ENCODE results near the gene ARHGAP42. TPM values are rescaled to one million over a fixed set of nuclear protein-coding genes. Genes with fewer than 3 reads are reported as not detected.

ARHGAP42 gene
- total and polyA plus RNA-seq, 2 of the 4 experiments (the other 2 are of a cell fraction) = 2.9 to 7.3 TPM

- in situ Hi-C loops (cut with MboI; ENCODE audit: low sequenced_read_pairs) = no loop called here
These were observed 335.2 kb downstream of the ARHGAP42 start for GRCh38 chr11:101022256-101022655.

More at GRCh38 chr11:101022256-101022655, 335.2 kb downstream of the ARHGAP42 start:
- H3K56ac ChIP-seq (ENCODE audit: extremely low read depth, insufficient read depth, low read length) = no peak overlapping the region
- ATAC-seq (ENCODE audit: low read depth) = no peak
- intact Hi-C loops (cut with micrococcal nuclease) = no loop called here
- H3K4me1 ChIP-seq (ENCODE audit: control insufficient read depth, insufficient read depth, low read length) = no peaks in the 10 kb centered on the region
- H2BK15ac ChIP-seq (ENCODE audit: low read depth, low read length) = no peak overlapping the region
- TF ChIP-seq BHLHE40 (IDR thresholded peaks at IDR 0.05; ENCODE audit: low read depth, low read length) (no peak), FOS (IDR thresholded peaks at IDR 0.05; ENCODE audit: low read depth, low read length) (no peak), MXI1 (IDR thresholded peaks at IDR 0.05; ENCODE audit: borderline replicate concordance, low read depth, low read length) (no peak), CEBPB (IDR thresholded peaks at IDR 0.05; ENCODE audit: low read depth, low read length) (no peak), USF2 (IDR thresholded peaks at IDR 0.05; ENCODE audit: low read depth, low read length) (no peak), MAFK (IDR thresholded peaks at IDR 0.05; ENCODE audit: low read depth, low read length) (no peak), CHD1 (IDR thresholded peaks at IDR 0.05; ENCODE audit: low read depth, low read length) (no peak), RCOR1 (IDR thresholded peaks at IDR 0.05; ENCODE audit: insufficient replicate concordance, low read length) (no peak), RAD21 (IDR thresholded peaks at IDR 0.05; ENCODE audit: low read length) (no peak), NFE2L2 (IDR thresholded peaks at IDR 0.05; ENCODE audit: low read depth, low read length) (no peak), ELK1 (IDR thresholded peaks at IDR 0.05; ENCODE audit: borderline replicate concordance, low read depth, low read length) (no peak), SMC3 (IDR thresholded peaks at IDR 0.05; ENCODE audit: low read depth, low read length) (no peak), RFX5 (IDR thresholded peaks at IDR 0.05; ENCODE audit: low read depth, low read length) (no peak), CTCF (conservative IDR thresholded peaks at IDR 0.05; ENCODE audit: low read depth, low read length) (no peak), POLR2A (IDR thresholded peaks at IDR 0.05; ENCODE audit: low read depth, low read length) (no peak), MAZ (IDR thresholded peaks at IDR 0.05; ENCODE audit: borderline replicate concordance, low read depth, low read length) (no peak)
- no peak for DNase-seq
- H3K27ac ChIP-seq (ENCODE audit: insufficient read depth, low read length) = no peak overlapping the region
- no peak overlapping the region for H2AK5ac ChIP-seq (ENCODE audit: low read depth, low read length)
- H3K27me3 ChIP-seq (ENCODE audit: control insufficient read depth, insufficient read depth, low read length) = no peaks in the 10 kb centered on the region
- no peak overlapping the region for H4K91ac ChIP-seq (ENCODE audit: insufficient read depth, low read depth, low read length)
- no peak overlapping the region for H3K18ac ChIP-seq (ENCODE audit: low read depth, low read length)
- dilution Hi-C loops (cut with HindIII; ENCODE audit: low sequenced_read_pairs, unreplicated experiment) = no loop called here
- no peak overlapping the region for H2BK120ac ChIP-seq (ENCODE audit: low read depth, low read length)
- H3K23ac ChIP-seq (ENCODE audit: low read depth, low read length) = no peak overlapping the region
- H3K9me3 ChIP-seq (ENCODE audit: control insufficient read depth, insufficient read depth, low read length) = no peaks in the 10 kb centered on the region
- no peak overlapping the region for H2AFZ ChIP-seq (replicated peaks; ENCODE audit: low read length, poor library complexity)
- no peaks in the 10 kb centered on the region for H3K9me1 ChIP-seq (ENCODE audit: insufficient read depth, low read length)
- BruUV-seq (replicated peaks) = no TSS peak
- no peak overlapping the region for H3K4me3 ChIP-seq (ENCODE audit: insufficient read depth, low read depth, low read length)
- H4K5ac ChIP-seq (ENCODE audit: low read depth, low read length) = no peak overlapping the region
- POLR2A ChIA-PET (ENCODE audit: unreplicated experiment) = no interaction called here
- no peak overlapping the region for H2BK5ac ChIP-seq (ENCODE audit: low read depth, low read length, poor library complexity, severe bottlenecking)
- no peak overlapping the region for H3K9ac ChIP-seq (ENCODE audit: low read depth, low read length)
- CTCF ChIA-PET = no interaction called here
- H3K14ac ChIP-seq (replicated peaks; ENCODE audit: low read depth, low read length) = no peak overlapping the region
- H3K79me1 ChIP-seq (ENCODE audit: low read depth in 1 of 2, low read length in 2 of 2) = no peaks in the 10 kb centered on the region
- H4K20me1 ChIP-seq (ENCODE audit: insufficient read depth, low read length) = no peaks in the 10 kb centered on the region
- H3K36me3 ChIP-seq (ENCODE audit: control insufficient read depth, insufficient read depth, low read length) = no peaks in the 10 kb centered on the region
- no peak overlapping the region for H3K4me2 ChIP-seq (ENCODE audit: low read depth, low read length)
- H2BK20ac ChIP-seq (ENCODE audit: low read depth, low read length) = no peak overlapping the region
- no peak overlapping the region for H4K8ac ChIP-seq (ENCODE audit: low read depth in 2 of 2, low read length in 2 of 2)
- no peak overlapping the region for H3K4ac ChIP-seq (ENCODE audit: low read depth, low read length)
- H2AK9ac ChIP-seq (replicated peaks; ENCODE audit: low read depth, low read length, poor library complexity) = no peak overlapping the region

All from IMR-90 (cell line).